Measurements from ENCODE around the gene RUBCNL.
"Not testable (repeated sequence)": the region's sequence is repeated elsewhere in the genome, so short reads cannot be mapped to it uniquely, and the experiment has no call there.

DNA sequence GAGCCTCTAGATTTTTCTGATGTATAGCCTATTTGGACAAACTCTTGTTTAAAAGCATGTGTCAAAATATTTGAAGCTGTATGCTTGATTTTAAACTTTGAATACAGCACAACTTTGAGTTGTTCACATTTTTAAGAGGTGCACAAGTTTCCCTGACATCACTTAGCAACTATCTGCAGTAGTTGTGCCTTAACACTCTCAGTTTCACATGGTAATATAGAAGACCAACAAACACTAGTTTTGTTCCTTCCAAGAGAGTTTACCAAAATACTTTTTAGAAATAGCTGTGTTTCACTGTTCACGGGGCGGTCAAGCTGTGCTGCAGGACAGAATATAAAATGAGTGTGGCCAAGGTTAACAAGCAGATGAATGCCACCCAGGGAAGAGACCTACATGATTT, 42.5 kb upstream of the RUBCNL start:
- TF ChIP-seq, protein P1, sequence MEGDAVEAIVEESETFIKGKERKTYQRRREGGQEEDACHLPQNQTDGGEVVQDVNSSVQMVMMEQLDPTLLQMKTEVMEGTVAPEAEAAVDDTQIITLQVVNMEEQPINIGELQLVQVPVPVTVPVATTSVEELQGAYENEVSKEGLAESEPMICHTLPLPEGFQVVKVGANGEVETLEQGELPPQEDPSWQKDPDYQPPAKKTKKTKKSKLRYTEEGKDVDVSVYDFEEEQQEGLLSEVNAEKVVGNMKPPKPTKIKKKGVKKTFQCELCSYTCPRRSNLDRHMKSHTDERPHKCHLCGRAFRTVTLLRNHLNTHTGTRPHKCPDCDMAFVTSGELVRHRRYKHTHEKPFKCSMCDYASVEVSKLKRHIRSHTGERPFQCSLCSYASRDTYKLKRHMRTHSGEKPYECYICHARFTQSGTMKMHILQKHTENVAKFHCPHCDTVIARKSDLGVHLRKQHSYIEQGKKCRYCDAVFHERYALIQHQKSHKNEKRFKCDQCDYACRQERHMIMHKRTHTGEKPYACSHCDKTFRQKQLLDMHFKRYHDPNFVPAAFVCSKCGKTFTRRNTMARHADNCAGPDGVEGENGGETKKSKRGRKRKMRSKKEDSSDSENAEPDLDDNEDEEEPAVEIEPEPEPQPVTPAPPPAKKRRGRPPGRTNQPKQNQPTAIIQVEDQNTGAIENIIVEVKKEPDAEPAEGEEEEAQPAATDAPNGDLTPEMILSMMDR (IDR thresholded peaks at IDR 0.05) = not testable (repeated sequence)
- TF ChIP-seq POLR2AphosphoS5 (IDR thresholded peaks at IDR 0.05); POLR2A (IDR thresholded peaks at IDR 0.05; ENCODE audit: low read depth); EP300 (IDR thresholded peaks at IDR 0.05): not testable (repeated sequence)
